GM21381 (cell line): ENCODE data around the gene SPAG17.

Experiments
- ATAC-seq: cut with Tn5 transposase; IDR thresholded peaks from one replicate; pipeline ENCODE4 v1.9.1; 2021; ENCODE audit warnings: mild to moderate bottlenecking, moderate library complexity; ENCODE audit not compliant: unreplicated experiment

SPAG17 gene

DNA sequence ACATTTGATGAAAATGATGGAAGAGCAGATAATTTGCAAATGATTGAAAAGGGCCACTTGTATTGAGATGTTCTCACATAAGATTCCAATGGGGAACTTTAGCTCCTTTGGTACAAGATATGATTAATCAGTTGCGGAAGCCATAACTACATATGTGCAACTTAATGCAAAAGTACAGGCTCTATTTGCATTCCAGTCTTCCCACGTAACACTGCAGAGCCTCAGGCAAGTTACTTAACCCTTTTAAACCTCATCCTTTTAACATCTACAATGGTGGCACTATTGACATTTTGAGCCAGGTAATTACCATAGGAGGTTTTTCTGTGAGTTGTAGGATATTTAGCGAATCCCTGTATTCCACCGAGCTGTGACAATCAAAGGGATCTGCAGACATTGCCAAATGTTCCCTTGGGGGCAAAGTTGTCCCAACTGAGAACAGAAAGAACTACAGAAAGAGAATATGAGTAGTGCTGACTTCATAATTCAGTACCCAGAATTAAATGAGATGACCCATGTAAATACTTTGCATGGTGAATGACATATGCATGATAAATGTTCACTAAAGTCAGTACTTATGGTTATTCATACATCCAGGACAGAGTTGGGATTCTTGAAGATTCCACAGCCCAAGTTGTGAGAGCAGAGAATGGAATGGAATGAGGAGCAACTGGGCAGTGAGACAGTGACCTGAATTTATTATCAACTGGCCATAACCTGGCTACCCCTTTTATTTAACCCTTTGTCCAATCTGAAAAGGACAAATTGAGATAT, 62.6 kb downstream of the SPAG17 start:
- no peak for ATAC-seq

DNA sequence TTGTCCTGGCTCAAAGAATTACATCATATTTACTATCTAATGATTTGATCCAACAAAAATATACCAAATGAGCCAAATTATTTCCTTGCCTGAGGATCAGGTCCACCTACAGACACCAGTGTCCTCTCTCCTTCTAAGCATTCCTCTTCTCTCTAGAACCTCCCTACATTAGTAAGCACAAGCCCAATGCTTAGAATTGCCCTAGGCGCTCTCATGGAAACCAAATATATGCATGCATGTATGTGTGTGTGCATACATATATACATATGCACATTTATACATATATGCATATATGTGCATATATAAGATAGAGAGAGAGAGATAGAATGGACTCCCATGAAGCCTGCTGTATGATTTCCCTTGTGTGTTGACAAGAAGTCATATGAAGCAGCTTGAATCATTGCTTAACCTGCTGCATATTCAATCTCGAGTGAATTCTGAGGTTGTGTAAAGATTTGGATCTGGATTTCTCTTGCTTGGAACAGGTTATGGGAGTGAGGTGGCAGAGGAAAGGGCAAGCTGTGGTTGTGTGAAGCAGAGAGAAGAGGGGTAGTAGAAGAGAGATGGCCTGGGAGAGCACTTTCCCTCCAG, 66.1 kb downstream of the SPAG17 start:
- no peak for ATAC-seq

DNA sequence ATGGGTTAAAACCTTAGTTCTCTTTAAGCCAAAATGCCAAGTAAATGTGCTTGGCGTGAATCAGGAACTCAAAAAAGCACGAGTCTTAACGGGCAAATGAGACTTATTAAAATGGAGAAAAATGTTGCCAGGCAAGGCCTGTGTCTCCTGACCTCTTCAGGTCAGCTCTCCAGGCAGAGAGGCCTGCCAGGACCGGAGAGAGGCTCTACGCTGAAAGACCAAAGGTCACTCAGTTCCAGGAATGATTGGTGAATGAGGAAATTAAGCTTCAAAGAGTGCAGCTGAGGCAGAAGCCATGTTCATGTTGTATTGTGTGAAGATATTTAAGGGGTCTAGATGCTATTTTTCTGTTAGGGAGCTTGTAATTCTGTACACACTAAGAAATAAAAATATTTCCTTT, 66.6 kb downstream of the SPAG17 start:
- ATAC-seq = no peak

DNA sequence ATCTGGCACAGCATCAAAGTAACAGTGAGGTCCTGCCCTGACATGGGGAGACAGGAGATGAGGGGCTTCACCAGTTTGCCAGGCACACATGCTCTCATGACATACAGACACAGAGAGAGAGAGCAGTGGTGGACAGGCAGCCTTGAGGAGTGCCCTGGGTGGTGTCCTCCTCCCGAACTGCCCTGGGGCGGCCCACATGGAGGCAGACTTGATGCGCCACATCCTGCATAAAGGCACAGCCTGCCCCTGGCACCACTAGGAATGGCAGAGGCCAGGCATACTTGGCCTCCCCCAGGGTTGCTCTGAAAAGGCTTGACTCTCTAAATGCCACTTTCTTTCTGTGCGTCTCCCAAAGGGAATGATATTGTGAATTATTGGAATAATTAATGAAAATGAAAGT, 67.5 kb downstream of the SPAG17 start:
- ATAC-seq = no peak

DNA sequence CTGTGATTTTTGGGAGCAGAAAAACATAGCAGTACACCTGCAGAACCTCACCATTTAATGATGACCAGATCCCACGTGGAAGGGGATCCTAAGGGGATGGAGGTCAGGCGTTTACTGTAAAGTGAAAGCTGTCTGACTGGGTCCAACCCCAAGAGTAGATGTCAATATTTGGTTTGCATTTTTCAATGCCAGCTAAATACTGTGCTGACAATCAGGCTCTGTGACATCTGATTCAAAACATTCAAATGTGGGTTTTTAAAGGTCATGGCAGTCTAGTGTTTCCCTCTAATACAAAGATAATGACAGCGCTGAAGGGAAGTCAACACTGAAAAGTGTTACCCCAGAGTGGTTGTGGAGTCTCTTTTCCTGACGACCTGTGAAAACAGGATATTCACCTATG, 68.1 kb downstream of the SPAG17 start:
- ATAC-seq = no peak

DNA sequence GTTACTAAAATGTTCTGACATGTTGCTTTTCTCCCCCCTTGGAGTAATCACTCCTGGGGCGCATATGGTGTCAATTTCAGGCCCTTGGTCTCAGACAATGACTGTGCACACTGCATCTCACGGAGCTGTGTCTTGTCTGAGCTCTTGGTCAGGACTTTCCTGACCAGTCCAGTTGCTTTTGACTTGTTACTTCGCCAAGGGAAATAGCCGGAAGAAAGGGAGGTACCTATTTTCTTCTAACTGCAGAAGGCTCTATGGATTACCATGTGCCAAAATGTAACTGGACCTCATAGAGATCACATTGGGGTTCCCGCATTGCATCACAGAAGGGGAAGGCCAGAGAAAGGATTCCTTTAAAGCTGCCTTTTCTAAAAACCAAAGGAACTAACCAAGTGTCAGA, 68.6 kb downstream of the SPAG17 start:
- no peak for ATAC-seq

DNA sequence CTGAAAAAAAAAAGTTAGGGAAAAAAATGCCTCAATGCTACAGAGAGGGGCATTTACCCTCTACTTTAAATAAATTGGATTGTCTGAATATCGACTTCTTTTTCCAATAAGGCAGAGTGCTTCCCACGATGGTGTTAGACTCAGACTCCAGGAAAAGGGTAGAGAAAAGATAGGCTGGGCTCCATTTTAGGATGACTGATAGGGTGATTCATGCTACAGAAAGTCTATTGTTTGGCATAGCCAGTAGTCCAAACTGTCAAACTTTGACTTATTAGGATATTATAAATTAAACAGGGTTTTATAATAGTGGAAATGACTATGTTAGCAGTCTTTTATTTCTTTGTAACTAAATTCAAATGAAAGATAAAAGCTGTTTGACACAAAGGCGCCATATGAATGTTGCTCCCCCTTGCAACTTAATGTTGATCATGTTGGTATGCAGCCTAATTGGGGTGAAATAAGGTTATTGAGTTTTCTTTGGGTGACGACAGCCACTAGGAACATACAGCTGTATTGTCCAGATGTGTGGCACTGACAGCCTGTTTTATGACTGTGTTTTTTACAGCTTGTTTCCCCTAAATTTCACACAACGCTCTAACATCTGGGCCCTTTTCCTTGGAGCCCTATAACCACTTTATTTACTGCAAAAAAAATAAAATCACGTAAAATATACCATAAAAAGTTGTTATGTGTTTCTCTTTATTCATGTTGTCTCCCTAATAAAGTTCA, 69.3 kb downstream of the SPAG17 start:
- ATAC-seq = no peak

DNA sequence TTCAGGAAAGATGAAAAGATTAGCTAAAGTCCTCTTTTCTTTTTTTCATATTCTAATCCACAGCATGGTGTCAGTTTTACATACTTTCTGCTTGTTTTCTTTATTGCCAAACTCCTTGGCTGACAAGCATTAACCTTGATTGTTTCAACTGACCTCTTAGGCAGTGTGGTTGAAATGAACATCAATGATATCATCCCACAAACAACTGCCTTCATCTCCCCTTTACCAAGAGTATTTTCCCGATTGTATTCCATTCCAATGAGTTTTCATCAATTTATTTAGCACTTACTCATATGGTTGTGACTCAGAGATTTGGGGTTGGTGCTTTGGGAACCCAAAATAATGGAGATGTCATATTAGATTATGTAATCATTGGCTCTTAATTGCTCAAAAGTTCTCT, 71.8 kb downstream of the SPAG17 start:
- ATAC-seq = no peak

DNA sequence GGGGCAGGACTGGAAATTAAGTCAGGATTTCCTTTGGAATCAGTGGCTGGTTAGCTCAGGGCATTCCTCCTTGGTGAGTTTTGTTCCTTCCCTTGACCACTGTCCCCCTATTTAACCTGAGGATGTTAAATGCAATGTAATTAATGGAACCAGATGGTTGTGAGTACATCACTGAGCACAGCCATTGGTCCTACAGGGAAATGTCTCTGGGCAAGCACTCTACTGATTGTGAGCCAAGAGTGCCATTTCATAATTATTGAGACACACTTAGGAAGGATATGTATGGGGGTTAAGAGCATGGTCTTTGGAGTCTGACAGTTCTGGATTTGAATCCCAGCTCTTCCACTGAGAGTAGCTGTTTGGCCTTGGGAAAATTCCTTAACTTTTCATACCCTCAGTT, 74.4 kb downstream of the SPAG17 start:
- no peak for ATAC-seq

DNA sequence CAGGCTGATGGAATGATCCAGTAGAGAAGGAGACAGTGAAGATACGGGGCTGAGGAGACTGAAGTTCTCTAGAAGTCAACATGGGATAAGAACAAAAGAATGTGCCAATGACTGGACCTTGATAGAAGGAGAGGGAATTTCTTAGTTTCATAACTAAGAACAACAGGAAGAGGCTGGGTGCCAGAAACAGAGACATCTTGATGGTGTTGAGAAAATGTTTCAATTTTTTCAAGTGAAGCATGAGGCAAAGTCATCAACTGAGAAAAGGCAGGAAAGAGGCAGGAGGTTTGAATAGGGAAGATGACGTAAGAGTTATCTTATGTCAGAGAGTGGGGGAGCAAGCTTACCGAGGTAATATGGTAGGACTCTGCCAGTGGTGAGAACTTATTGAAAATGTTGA, 80.1 kb downstream of the SPAG17 start:
- no peak for ATAC-seq

DNA sequence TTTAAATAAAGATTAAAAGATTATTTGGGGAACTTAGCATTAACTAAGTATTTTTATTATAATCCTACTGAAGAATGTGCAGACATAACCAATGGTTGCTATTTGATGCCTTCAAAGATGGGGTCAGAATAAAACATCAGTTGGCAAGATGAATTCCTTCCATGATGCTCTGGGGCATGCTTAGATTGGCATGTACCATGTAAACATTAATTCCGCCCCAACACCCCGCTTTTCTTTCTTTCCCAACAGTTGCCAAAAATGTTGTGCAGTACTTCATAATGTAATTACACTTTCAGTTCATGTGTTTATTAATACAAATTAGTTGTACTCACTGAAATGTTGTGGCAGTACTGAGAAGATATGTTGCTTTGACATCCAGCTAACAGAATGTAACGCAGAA, 82.6 kb downstream of the SPAG17 start:
- no peak for ATAC-seq

DNA sequence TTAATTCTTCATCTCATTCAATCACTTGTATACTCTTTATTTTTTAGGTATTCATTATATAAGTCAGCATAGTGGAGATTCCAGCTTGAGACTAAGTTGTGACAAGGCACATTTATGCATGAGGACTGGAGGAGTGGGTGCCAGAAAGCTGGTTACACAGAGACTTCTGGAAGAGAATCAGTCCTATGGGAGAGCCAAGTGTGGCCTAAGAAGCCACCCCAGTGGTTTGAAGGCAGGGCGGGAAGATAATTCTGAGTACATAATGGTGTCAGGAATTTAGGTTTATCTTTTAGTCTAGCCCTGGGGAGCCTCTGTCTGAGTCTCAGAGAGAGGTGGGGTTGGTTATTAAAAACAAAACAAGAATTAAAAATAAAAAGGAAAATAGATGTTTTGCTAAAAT, 83.0 kb downstream of the SPAG17 start:
- ATAC-seq = no peak

DNA sequence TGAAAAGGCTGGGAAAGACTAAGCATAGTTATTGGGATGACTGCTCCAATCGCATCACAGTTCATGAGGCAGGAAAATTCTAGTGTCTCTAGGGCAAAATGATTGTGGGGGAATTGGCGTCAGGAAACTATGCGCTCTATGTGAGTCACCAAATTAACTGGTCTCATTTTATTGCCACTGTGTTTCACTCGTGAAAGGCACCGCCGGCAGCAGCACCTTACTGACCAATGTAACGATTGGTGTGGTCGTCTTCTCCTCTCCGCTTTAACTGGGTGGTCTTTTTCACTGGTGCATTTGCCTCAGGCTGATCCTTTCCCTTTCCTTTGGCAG, 83.5 kb downstream of the SPAG17 start:
- ATAC-seq = no peak

DNA sequence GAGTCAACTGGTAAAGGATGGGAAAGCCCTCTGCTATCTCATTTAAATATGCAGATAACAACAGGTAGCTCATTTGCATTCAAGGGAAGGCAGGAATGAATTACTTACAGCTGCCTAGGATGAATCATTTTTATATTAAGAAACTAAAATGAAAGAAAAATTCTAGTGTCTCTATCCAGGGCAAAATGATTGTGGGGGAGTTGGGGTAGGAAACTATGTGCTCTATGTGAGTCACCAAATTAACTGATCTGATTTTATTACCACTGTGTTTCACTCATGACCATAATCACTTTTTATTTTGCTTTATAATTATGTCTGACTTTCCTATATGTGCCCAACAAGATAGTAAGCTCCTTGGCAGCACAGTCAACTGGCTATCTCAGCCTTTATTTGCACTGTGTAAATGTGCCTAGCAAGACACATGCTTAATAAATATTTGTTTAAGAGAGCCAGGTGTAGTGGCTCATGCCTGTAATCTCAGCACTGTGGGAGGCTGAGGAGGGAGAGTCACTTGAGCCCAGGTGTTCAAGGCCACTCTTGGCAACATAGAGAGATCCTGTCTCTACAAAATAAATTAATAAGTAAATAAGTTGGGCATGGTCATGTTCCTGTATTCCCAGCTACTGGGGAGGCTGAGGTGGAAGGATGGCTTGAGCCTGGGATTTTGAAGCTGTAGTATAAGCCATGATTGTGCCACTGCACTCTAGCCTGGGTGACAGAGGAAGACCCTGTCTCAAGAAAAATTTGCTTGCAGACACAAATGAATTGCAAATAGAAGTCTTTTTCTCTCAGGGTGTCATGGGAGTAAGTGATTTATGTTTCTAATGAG, 84.1 kb downstream of the SPAG17 start:
- ATAC-seq = no peak

DNA sequence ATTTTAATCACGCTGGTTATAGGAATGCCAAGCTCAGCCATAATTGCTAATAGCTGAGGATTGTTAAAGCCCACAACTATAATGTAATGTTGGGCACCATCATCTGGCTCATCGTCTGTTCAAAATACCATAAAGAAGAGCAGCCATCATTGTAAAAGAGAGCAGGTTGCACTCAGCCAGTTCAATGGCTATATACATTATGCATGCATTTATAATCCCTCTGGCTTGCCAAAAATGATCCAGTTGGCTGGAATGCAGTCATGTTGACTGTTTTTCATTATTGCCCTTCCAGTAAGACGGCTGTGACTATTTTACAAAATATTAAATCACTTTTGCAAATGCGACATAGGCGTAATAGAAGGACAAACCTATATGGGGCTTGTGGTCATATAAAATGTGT, 85.3 kb downstream of the SPAG17 start:
- ATAC-seq = no peak

DNA sequence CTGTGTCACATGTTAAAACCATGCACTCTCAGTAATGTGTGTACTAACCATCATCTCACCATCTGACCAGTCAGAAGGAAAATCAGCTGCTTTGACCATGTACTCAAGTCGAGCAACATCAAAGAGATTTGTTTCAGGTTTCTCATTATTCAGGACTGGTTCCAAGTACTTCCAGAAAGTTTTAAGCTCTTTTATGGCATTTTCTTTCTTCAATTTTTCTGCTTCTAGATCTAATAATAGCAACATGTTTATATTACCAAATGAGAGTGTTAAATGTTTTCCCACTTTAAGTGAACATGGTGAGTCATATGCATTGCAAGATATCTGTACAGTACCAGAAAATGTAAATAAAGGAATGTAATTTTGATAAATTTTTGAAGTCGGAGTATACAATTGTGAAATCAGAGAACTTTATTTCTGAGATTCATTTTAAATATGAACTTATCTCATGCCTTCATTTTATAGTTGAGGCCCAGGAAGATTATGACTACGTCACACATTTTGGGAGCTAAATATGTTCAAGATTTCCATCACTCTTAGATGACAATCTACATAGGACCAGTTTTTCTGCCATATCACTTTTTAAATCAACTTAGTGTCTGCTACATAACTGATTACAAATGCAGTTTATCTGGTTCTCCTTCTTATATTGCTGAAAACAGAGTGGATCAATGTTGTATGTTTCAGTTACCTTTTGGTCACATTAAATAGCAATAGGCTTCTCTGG, 87.2 kb downstream of the SPAG17 start:
- ATAC-seq = no peak

DNA sequence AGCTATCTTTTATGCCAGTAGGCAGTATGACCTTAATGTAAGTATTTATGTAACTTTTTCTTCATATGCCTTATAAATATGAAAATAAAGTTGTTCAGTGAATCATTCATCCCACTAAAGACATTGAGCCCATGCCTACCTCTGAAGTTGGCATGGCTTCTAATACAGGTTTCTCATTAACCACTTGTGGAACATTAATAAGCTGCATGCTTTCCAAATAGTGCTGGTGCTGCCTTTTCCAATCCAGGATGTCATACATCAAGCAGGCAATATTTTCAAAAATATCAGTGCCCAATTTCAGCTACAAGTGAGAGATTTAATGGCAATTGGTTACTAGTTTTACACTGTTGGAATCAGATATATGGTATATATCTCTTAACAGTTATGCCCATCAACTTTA, 92.0 kb downstream of the SPAG17 start:
- no peak for ATAC-seq

DNA sequence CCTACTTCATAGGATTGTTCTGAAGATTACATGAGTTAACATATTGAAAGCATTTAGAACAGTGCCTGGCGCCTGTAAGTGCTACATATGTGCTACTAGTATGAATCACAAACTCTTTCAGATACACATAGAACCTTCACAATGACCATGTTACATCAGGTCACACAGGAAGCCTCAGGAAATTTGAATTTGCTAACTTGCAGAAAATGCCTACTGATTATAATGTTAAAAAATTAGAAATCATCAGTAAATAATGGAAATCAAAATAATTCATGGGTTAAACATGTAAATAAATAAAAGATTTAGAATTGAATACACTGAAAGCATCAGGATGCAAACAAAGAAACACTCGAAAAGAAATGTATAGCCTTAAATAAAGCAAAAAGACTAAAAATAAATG, 94.9 kb downstream of the SPAG17 start:
- no peak for ATAC-seq

DNA sequence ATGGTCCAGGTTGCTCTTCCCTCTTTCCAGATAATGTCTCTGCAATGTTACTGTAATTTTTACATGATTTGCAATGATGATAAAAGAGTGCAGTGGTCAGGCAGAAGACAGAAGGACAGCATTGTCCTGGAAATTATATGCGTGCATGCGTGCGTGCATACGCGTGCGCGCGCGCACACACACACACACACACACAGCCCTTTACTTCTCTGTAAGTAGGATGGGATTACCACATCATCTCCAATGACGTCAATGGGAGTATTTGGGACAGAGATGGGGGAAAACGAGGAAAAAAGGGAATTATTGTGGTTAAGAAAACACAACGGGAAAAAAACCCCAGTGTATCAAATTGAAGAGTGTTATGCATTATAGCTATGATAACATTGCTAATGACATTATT, 99.7 kb downstream of the SPAG17 start:
- no peak for ATAC-seq

DNA sequence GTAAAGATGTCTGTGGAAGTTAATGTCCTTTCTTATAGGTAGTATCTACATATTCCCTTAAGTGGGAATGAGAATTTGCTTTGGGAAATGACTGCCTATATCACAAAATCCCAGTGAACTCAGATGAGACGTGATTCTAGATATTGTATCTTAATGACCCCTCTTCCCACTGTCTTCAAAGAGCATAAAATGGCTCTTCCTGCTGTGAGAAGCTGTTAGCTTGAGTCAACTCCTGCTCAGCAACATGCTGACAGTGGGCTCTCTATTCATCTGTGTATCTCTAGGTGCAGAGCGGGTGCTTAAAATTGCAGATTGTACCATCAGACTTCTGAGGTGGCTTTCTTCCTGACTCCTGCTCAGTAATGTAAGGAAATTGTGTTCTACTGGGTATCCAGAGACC, 100.6 kb downstream of the SPAG17 start:
- ATAC-seq = no peak

DNA sequence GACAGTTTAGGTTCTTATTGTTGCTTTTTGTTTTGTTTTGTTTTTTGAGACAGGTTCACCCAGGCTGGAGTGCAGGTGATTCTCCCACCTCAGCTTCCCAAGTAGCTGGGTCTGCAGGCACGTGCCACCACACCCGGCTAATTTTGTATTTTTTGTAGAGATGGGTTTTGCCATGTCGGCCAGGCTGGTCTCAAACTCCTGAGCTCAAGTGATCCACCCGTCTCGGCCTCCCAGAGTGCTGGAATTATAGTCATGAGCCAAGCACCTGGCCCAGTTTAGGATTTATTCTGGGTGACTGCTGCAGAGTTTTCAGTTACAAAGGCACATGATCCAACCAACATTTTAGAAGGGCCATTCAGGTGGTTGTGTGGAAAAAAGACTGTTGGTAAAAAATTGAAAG, 102.0 kb downstream of the SPAG17 start:
- ATAC-seq = no peak
